Nephron (organoid): ENCODE measurements around the gene DLG1.
A peak's percentile ranks its signal among the peaks of the same experiment; 100 is the strongest.

Experiments
- H3K27ac Mint-ChIP-seq, 3 experiments: 2 replicates each; pipeline ENCODE4 v1.8.0; 2020; ENCODE audit warnings: mixed read lengths in 3 of 3, mild to moderate bottlenecking in 2 of 3, moderate library complexity in 1 of 3
- H3K27me3 Mint-ChIP-seq: 2 replicates; pipeline ENCODE4 v1.8.0; 2021; ENCODE audit warnings: low read depth, mild to moderate bottlenecking, moderate library complexity, mixed read lengths
- H3K36me3 Mint-ChIP-seq: 2 replicates; pipeline ENCODE4 v1.8.0; 2020; ENCODE audit warnings: low read depth, mixed read lengths
- H3K4me1 Mint-ChIP-seq: 2 replicates; pipeline ENCODE4 v1.8.0; 2020; ENCODE audit warnings: mixed read lengths
- H3K4me3 Mint-ChIP-seq, 3 experiments: 2 replicates each; pipeline ENCODE4 v1.8.0; 2020; ENCODE audit warnings: mild to moderate bottlenecking in 3 of 3, mixed read lengths in 3 of 3, moderate library complexity in 2 of 3
- H3K9me3 Mint-ChIP-seq: 2 replicates; pipeline ENCODE4 v1.8.0; 2020; ENCODE audit warnings: mixed read lengths
- CTCF ChIP-seq, 3 experiments: fragments of 200-600 bp; sonication (generic); IDR thresholded peaks; one replicate each; pipeline ENCODE4 v1.5.0; 2021; ENCODE audit warnings: antibody characterized with exemption in 3 of 3; ENCODE audit not compliant: unreplicated experiment in 3 of 3

The DLG1 gene

GRCh38 chr3:197093871-197094270 lies 204.5 kb downstream of the DLG1 start:
- TF ChIP-seq CTCF (IDR thresholded peaks at IDR 0.05; ENCODE audit: unreplicated experiment in 3 of 3): no peak
- Mint-ChIP-seq H3K4me3 (no peak overlapping the region), H3K27me3 (no peaks in the 10 kb centered on the region), H3K27ac (no peak overlapping the region), H3K9me3 (no peaks in the 10 kb centered on the region), H3K36me3 (peaks cover 57% of the 10 kb centered on the region), H3K4me1 (no peaks in the 10 kb centered on the region)

GRCh38 chr3:197088370-197088769 lies 210.0 kb downstream of the DLG1 start:
- no peaks in the 10 kb centered on the region for H3K9me3 Mint-ChIP-seq
- H3K4me1 Mint-ChIP-seq: peaks cover 8% of the 10 kb centered on the region
- peak overlapping the region; percentile 28 to 94 (median 83) for H3K27ac Mint-ChIP-seq
- H3K36me3 Mint-ChIP-seq: peaks cover 46% of the 10 kb centered on the region
- no peak for TF ChIP-seq CTCF (IDR thresholded peaks at IDR 0.05; ENCODE audit: unreplicated experiment in 3 of 3)
- H3K27me3 Mint-ChIP-seq: no peaks in the 10 kb centered on the region
- H3K4me3 Mint-ChIP-seq: peak overlapping the region in 1 of 3 experiments; percentile 29

DNA sequence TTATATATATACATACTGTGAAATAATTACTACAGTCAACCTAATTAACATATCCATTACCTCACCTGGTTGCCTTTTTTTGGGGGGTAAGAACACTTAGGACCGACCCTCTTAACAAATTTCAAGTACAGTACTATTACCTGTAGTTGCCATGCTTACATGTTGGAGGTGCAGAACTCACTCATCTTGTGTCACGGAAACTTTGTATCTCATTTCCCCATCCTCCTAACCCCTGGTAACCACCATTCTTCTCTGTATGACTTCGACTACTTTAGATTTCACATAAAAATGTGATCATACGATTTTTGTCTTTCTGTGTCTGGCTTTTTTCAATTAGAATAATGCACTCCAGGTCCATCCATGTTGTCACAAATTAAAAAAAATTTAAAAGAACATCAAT lies 213.3 kb downstream of the DLG1 start:
- Mint-ChIP-seq H3K4me1 (peaks cover 8% of the 10 kb centered on the region), H3K4me3 (no peak overlapping the region), H3K27me3 (no peaks in the 10 kb centered on the region), H3K9me3 (no peaks in the 10 kb centered on the region), H3K36me3 (peaks cover 52% of the 10 kb centered on the region), H3K27ac (no peak overlapping the region)
- TF ChIP-seq CTCF (IDR thresholded peaks at IDR 0.05; ENCODE audit: unreplicated experiment in 3 of 3): no peak

GRCh38 chr3:197083486-197083885 lies 214.9 kb downstream of the DLG1 start:
- TF ChIP-seq CTCF (IDR thresholded peaks at IDR 0.05; ENCODE audit: unreplicated experiment in 3 of 3): no peak
- Mint-ChIP-seq H3K9me3 (no peaks in the 10 kb centered on the region), H3K27ac (peak overlapping the region in 1 of 3 experiments; percentile 58), H3K4me1 (peaks cover 5% of the 10 kb centered on the region), H3K4me3 (no peak overlapping the region), H3K36me3 (peaks cover 47% of the 10 kb centered on the region), H3K27me3 (no peaks in the 10 kb centered on the region)

GRCh38 chr3:197082871-197083270 lies 215.5 kb downstream of the DLG1 start:
- no peak overlapping the region for H3K27ac Mint-ChIP-seq
- H3K27me3 Mint-ChIP-seq: no peaks in the 10 kb centered on the region
- no peaks in the 10 kb centered on the region for H3K9me3 Mint-ChIP-seq
- H3K36me3 Mint-ChIP-seq: peaks cover 43% of the 10 kb centered on the region
- no peaks in the 10 kb centered on the region for H3K4me1 Mint-ChIP-seq
- TF ChIP-seq CTCF (IDR thresholded peaks at IDR 0.05; ENCODE audit: unreplicated experiment in 3 of 3): no peak
- no peak overlapping the region for H3K4me3 Mint-ChIP-seq

DNA sequence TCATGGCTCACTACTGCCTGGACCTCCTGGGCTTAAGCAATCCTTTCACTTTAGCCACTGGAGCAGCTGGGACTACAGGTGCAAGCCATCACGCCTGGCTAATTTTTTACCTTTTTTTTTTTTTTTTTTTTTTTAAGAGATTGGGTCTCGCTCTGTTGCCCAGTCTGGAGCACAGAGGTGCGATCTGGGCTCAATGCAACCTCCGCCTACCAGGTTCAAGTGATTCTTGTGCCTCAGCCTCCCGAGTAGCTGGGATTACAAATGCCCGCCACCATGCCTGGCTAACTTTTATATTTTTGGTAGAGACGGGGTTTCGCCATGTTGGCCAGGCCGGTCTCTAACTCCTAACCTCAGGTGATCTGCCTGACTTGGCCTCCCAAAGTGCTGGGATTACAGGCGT lies 218.1 kb downstream of the DLG1 start:
- no peak overlapping the region for H3K4me3 Mint-ChIP-seq

More for the DNA sequence above, 218.1 kb downstream of the DLG1 start:
- no peak for TF ChIP-seq CTCF (IDR thresholded peaks at IDR 0.05; ENCODE audit: unreplicated experiment in 3 of 3)
- Mint-ChIP-seq H3K4me1 (no peaks in the 10 kb centered on the region), H3K36me3 (peaks cover 34% of the 10 kb centered on the region), H3K9me3 (no peaks in the 10 kb centered on the region), H3K27ac (no peak overlapping the region), H3K27me3 (no peaks in the 10 kb centered on the region)
